ENCODE results near the gene NLRP1.

The NLRP1 gene

DNA sequence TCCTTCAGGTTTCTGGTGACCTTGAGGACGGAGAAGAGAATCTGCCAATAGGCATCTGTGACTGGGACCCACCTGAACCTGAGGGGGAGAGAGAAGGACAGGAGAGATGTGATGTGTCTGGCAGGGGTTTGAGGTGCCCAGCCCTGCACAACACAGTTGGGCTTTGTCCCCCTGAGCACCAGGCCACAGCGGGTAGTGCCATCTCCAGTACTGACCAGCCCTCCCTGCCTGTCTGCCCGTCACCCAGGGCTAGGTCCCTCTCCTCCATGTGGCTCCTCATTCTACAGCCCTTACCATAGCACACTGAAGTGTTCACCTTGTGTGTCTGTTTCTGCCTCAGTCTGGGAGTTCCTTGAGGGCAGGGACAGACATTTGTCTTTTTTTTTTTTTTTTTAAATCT, 30.8 kb downstream of the NLRP1 start:
- FAIRE-seq = no peak

DNA sequence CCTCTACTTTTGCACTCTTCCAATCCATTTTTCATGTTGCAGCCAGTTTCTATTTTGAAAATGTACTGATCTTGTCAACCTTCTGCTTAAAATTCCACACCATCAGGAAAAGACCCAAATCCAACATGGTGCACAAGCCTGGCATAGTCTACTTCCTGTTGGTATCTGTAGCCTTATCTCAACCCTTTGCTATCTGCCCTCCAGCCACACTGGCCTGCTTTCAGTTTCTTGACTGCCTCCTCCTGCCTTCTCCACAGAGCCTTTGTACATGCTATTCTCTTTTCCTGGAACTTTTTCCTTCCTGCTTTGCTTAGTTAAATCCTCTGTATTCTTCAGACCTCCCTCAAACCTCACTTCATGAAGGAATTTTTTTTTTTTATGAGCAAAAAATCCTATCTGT, 31.5 kb downstream of the NLRP1 start:
- FAIRE-seq = no peak

DNA sequence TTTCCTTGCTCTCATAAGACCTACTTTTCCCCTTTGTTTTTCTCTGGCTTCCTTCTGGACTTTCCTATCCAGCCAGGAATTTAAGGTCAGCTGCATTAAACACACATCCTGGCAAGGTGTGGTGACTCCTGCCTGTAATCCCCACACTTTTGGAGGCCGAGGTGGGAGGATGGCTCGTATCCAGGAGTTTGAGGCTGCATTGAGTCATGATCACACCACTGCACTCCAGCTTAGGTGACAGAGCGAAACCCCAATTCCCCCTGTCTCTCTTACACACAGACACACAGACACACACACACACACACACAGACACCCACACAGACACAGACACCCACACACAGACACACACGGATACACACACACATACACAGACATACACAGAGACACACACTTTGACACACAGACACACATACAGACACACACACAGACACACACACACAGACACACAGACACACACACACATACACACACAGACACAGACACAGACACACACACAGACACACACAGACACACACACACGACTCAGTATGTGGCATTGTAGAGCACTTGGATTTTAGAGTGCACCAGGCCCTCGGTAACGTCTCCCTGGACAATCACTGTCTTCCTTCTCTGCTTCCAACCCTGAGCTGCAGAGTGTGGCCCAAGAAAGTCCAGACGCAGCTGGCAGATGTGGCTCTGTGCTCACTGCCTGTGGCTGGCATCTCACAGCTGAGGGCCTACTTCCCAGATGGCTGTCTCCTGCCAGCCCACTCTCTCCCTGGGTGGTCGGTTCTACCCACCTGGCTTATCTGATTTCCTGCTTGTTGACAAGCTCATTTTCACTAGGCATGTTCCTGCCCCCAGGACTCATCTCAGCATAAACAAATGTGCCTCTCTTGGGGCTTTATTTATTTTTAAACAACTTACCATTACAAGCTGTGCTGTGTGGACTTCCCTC, 39.0 kb downstream of the NLRP1 start:
- FAIRE-seq = no peak

DNA sequence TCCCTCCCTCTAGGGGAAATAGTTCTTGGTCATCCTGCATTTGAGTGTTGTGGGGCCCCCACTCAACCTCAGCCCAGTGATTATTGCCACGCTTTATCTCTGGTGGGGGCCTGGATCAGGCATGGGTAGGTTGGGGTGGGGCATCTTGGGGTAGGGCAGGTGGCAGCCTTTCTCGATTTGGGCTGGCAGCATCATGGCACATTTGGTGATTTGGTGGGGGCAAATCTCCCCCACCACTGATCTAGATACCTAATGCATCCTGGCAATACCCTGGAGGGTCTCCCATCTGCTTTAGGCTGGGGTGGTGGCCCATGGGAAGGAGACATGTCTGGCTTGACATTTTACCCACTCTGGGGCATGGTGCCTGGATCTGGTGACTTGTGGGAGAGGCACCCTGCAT, 40.2 kb downstream of the NLRP1 start:
- FAIRE-seq = no peak

DNA sequence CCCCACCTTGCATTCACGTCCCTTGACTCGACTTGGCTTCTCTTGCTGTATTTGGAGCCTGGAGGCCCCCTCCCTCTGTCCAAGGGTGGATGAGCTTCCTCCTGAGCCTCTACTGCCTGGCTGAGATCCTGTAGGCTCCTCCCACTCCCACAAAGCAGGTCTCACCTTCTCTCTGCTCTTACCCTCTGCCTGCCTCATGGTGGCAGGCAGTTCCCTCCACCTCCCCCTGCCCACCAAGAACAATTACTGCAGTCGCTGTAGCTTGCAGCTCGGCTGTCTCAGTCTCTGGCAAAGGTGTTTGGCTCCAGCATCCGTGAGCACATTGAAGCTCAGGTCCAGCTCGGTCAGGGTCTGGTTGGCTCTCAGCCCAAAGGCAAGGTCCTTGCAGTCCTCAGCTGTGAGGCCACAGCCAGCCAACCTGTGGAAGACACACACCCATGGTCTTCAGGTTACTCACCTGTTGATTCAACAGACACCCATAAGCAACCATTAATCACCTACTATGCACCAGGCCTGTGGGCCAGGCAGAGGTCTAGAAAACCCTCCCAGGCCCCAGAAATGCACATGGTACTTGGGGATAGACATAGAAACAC, 42.6 kb downstream of the NLRP1 start:
- FAIRE-seq = no peak

DNA sequence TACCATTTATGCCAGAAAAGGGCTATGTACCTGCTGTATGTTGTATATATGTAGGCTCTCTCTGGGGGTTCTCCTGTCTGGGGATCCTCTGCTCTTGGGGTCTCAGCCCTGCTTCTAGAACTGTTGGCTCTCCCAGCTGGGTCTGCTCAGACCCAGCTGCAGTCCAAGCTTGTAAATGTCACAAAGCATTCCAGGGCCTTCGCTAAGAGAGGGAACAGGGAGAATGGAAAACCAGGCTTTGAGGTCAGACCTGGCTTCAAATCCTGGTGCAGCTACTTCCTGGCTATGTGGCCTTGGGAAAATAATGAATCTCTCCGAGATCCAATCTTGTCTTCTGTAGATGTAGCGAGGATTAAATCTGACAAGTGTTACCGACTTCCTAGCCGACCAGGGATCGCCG, 44.0 kb downstream of the NLRP1 start:
- FAIRE-seq = no peak

DNA sequence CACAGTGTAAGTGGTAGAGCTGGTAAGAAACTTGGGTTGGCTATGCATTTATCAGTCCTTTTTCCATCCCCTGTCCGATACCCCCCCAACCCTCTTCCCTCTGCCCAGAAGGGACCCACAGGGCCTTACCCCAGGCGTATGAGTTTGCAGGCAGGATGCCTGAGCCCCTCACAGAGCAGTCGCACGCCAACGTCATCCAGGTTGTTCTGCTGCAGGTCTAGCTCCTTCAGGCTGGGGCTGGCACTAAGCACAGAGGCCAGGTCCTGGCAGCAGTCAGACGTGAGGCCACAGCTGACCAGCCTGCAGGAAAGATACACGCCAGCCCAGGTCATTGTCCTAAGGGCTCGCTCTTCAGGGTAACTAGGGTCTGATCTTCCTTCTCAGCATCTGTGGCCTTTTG, 45.0 kb downstream of the NLRP1 start:
- FAIRE-seq = no peak

DNA sequence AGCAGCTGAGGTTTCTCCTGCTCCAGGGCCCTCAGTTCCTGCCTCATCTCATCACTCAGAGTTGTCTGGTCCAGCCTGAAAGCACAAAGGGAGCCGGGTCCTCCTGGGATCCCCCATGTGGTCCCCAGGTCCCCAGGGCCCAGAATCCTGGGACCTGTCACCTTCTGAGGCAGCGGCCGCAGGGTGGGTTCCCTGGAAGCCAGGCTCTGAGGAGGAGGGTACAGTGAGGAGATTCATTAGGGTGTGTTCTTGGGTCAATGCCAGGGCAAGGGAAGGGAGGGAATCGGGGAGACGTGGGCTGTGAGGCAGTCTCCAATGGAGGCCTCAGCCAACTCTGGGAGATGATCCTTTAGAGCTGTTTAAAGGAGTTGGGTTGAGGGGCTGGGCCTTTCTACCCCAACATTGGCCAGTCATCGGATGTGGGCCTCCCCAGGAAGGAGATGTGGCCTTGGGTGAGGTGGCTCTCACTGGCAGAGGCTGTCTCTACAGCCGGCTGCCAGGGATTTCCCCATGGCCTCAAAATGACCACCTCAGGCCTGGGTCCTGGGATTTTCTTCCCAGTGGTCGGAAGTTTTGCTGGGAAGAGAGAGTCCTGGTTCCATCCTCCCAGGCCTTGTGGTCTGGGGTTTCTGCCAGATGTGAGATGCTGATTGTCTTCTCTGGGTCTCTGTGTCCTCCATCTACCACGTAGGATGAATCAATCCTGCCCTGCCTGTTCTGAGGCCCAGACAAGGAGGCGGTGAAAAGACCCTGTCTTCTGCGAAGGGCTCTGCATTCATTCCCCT, 47.3 kb downstream of the NLRP1 start:
- no peak for FAIRE-seq

DNA sequence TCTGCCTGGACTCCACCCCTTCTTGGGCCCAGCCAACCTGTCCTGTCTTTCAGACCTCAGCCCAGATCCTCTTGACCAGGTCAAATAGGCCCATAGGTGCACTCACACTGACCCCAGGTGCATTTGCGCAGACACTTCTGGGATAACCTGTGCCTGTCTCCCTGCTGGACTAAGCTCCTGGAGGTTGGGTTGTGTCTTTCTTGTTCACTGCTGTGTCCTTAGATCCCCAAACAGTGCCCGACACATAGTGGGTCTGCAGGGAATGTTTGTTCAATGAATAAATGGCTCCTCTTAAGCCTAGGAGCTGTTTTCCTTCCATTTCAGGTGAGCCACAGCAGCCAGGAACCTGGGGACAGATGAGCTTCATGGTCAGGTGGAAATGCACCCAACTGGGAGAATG, 48.9 kb downstream of the NLRP1 start:
- no peak for FAIRE-seq

DNA sequence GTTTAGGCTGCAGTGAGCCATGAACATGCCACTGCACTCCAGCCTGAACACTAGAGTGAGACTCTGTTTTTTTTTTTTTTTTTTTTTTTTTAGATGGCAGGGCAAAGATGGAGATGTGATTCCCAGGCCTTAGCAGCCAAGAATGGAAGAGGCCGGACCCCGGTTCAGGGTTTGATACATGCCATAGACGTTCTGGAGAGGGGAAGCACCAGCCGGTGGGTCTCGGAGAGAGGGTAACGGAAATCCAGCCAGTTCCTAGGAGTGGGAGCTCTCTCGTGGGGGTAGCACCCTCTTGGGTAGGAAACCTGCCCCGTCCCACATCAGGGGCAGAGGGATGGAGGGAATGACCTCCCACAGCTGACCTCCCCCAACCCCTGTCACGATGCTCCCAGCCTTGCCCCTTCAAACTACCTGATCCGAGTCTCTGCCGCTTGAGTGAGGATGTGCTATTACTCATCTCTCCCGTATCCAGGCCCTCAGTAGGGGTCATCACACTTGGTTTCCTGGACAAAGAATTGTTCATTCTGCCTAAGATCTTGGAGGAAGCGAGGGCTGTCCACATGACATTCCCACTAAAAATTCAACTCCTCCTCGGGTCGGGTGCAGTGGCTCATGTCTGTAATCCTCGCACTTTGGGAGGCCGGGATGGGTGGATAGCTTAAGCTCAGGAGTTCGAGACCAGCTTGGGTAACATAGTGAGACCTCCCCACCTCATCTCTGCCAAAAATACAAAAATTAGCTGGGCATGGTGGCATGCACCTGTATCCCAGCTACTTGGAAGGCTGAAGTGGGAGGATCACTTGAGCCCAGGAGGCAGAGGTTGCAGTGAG, 50.6 kb downstream of the NLRP1 start:
- FAIRE-seq = no peak

DNA sequence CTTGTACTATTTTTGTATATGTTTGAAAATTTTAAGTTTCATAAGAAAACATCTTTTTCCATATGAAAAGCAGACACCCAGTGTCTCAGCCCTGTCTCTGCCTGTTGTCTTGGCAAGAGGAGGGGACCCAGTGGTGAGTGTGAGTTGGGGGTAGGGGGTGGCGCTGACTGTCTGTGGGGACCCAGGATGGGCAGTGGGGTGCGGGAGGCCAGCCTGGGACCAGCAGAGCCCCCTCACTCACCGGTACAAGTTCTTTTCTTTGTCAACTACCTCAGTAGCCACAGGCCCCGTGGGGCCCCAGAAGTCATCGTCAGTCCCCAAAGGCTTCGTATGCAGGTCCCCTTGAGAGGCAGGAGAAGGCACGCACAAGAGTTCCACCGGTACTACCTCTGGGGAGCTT, 51.7 kb downstream of the NLRP1 start:
- FAIRE-seq = no peak

DNA sequence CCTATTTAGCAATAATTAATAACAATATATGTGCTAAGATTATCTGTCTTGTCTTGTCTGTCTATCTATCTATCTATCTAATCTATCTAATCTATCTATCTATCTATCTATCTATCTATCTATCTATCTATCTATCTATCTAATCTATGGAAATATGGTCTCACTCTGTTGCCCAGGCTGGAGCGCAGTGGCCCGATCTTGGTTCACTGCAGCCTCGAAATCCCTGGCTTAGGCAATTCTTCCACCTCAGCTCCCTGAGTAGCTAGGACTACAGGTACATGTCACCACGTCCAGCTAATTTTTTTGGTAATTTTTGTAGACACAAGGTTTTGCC, 53.3 kb downstream of the NLRP1 start:
- no peak for FAIRE-seq

DNA sequence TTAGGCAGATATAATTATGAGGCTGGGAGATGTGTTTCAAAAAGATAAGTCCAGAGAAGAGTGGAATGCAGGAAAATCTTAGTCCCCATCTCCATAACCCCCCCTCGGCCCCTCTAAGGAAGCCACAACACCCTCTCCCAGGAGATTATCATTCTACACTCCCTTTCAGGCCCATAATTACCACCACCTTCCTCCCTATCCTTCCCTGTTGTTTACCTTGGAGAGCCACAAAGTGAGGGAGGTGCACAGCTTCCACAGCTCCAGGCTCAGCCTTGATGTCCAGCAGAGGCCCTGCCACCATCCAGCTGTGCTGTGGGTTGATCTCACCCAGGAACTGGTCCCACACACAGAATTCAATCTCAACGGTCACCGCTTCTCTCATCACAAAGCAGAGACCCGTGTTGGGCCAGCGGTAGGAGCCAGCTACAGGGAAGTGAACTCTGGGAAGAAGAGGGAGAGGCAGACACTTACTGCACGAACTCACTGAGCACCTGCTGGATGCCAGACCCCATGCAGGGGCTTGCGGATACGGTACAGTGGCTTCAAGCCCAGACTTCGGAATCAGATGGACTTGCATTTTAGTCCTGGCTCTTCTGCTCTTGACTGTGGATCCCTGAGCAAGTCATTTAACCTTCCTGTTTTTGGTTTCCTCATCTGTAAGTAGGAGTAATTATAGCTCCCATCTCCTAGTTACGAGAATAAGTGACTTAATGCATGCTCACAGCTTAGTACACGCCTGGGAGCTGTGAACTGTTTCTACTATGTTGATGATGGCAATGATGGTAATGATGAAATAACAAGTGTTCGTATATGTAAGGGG, 53.8 kb downstream of the NLRP1 start:
- no peak for FAIRE-seq

DNA sequence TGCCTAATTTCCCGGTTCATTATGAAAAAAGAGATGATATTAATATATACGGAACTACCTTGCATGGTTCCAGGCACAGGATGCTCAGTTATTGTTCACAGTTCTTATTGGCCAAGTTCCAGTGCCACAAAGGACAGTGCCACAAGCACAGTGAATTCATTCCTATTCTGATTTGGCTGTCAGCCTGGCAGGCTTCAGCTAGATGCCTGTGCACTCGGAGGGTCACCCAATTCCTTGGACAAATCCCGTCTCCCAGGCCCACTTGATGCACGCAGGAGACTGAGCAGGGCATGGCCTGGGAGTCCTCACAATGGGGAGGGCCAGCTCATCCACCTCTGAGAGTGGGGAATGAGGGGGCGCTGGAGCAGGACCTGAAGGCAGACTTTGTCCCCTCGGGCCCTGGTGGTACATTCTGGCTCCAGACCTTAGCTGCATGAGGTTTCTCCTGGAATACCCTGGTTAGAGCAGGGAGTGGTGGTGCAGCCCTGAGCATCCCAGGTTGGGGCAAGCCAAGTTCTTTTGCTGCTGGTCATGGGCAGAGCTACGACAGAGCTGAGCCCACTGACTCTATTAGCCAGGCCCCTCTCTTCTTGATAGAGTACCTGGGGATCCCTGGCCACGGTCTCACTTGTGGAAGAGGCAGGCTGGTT, 56.6 kb downstream of the NLRP1 start:
- no peak for FAIRE-seq

DNA sequence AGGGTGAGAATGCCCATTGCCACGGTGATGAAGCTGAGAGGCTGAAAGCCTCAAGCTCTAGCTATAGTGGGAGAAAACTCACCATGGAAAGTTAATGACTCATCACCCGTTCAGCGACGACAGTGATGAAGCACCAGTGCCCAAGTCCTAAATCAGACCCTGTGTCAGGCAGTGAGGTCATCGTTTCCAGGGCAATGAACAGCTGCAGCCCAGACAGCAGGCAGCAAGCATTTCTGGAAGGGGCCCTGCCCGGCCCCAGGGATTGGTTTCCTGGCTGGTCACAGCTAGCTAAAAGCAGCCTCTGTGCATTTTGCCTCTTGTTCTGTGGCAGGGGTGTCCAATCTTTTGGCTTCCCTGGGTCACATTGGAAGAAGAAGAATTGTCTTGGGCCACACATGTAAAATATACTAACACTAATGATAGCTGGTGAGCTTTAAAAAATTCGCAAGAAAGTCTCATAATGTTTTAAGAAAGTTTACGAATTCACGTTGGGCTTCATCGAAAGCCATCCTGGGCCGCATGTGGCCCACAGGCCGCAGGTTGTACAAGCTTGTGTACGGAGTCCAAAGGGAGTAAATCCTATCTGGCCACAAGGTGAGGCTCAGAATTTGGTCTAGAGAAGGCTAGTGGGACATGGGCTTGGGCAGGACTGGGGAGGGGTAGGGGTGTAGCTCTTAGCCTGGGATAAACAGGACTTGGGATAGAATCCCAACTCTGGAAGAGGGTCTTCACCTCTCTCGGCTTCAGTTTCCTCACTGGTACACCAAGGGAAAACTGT, 57.3 kb downstream of the NLRP1 start:
- FAIRE-seq = no peak

DNA sequence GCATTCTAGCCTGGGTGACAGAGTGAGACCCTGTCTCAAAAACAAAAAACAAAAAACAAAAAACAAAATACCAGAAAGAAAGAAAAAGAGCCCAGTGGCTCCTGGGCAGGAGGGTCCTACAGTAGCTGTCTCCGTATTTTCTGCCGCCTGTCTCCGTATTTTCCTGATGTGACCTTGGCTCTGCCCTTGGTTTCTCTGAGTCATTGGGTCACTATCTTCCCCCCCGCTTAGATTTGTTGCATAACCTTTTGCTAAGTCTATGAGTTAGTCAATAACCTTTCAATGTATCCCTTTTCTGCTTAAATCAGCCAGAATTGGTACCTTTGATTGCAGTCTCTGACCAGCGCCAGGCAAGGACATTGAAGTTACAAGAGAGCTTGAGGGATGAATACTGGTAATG, 61.1 kb downstream of the NLRP1 start:
- no peak for FAIRE-seq

DNA sequence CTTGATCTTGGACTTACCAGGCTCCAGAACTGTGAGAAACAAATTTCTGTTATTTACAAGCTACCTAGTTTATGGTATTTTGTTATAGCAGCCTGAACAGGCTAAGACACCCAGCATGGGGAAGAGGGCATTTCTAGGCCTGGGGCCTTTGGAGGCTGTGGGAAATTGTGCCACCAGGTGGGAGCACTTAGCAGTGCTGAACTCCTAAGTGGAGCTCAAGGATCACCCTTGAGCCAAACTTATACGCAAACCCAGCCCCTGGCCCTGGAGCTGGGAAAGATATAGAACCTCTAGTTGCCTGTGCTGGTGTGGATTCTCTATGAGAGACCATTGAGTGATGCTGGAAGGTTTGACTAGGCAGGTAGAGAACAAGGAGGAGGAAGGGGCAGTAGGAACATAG, 61.8 kb downstream of the NLRP1 start:
- no peak for FAIRE-seq

DNA sequence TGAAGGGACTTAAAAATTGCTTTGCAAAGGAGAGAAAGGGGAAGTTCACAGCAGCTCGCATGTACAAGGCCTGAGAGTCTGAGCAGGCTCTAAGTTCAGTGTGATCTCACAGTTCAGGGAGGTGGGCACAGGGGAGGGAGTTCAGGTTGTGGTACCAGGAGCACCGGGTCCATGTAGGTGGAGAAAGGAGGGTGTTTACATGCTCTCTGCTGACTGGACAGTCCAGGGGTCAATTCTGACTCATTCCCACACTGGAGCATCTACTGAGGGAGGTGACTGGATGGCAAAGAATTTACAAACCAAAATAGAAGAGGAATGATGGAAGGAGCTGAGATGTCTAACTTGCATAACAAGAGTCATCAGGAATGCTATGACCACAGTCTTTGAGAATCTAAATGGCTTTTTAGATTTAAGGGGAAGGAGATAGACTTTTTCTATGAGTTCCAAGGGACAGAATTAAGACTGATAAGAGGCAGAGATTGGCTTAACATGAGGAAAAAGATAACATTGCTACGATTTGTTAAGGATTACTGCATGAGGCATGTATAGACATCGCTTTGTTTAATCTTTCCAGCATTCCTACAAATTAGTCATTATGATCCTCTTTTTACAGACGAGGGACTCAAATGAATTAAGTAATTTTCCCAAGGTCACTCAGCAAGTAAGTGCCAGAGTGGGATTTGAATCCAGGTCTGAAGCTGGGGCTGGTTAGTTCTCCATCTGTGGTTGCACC, 68.1 kb downstream of the NLRP1 start:
- FAIRE-seq = no peak

DNA sequence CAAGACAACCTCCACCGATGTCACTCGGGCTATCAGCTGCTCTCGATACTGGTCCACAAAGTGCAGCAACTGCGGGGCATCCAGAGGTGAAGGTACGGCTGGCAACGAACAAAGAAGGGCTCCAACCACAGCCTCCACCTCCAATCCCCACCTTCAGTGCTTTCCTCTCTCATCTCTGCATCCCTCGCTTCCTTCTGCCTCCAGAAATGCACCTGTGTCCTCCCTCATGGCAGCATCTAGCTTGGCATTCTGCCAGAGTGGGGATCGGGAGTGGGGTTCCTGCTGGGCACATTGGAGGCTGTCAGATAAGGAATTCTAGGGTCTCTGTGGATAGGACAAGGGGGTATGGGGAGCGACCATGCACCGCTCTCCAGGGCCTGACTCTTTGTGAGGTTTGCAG, 69.3 kb downstream of the NLRP1 start:
- no peak for FAIRE-seq

DNA sequence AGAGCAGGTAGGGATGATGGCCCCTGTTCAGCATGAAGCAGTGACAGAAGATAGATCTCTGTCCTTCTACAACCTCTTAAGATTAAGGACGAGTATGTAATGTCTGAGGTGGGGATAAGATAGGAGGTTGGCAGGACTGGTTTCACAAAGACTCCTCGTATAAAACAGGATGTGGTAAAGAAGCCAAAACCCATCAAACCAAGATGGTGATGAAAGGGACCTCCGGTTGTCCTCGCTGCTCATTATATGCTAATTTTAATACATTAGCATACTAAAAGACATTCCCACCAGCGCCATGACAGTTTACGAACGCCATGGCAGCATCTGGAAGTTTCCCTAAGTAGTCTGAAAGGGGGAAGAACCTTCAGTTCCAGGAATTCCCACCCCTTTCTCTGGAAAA, 70.7 kb downstream of the NLRP1 start:
- FAIRE-seq = no peak
